Ectodermal cell (in vitro differentiated cells): ENCODE data around the gene MME.

Source experiments
- H3K27ac ChIP-seq: 2 replicates; pipeline ENCODE4 v1.7.0; 2013; ENCODE audit warnings: mild to moderate bottlenecking, low read depth, low read length; ENCODE audit not compliant: insufficient read depth, poor library complexity, severe bottlenecking
- H3K27me3 ChIP-seq: 2 replicates; pipeline ENCODE4 v1.7.0; 2013; ENCODE audit warnings: mild to moderate bottlenecking, low read length; ENCODE audit not compliant: insufficient read depth, control insufficient read depth, poor library complexity, severe bottlenecking
- H3K36me3 ChIP-seq: one replicate; pipeline ENCODE4 v1.7.0; 2013; ENCODE audit warnings: low read length; ENCODE audit not compliant: control insufficient read depth, insufficient read depth
- H3K4me1 ChIP-seq: one replicate; pipeline ENCODE4 v1.7.0; 2013; ENCODE audit warnings: low read length; ENCODE audit not compliant: control insufficient read depth, insufficient read depth
- H3K4me3 ChIP-seq: 2 replicates; pipeline ENCODE4 v1.7.0; 2013; ENCODE audit warnings: low read depth, low read length, control low read depth; ENCODE audit not compliant: insufficient read depth
- H3K9me3 ChIP-seq: 2 replicates; pipeline ENCODE4 v1.7.0; 2013; ENCODE audit warnings: mild to moderate bottlenecking, low read length, moderate library complexity; ENCODE audit not compliant: control insufficient read depth
- WGBS, 2 experiments: methylation state at CpG; one replicate each; pipeline ENCODE4 v1.1.7; 2013; ENCODE audit warnings: missing lambda C conversion rate in 2 of 2; 5-methylcytosine and 5-hydroxymethylcytosine counted together

The MME gene

GRCh38 chr3:155052470-155052869 lies 27.6 kb upstream of the MME start:
- Histone ChIP-seq H3K9me3 (no peaks in the 10 kb centered on the region), H3K27me3 (no peaks in the 10 kb centered on the region)
- 93 to 95% methylated on average over 2 of the region's 2 CpGs for WGBS, 2 experiments

GRCh38 chr3:155053756-155054155 lies 26.4 kb upstream of the MME start:
- no peak overlapping the region for H3K4me3 ChIP-seq
- 92 to 94% methylated on average over 1 of the region's 1 CpG for WGBS, 2 experiments
- H3K9me3 ChIP-seq, result no peaks in the 10 kb centered on the region
- H3K36me3 ChIP-seq, result no peaks in the 10 kb centered on the region
- H3K4me1 ChIP-seq, result no peaks in the 10 kb centered on the region
- H3K27me3 ChIP-seq, result no peaks in the 10 kb centered on the region
- no peak overlapping the region for H3K27ac ChIP-seq

More at GRCh38 chr3:155052470-155052869, 27.6 kb upstream of the MME start:
- H3K36me3 ChIP-seq, result no peaks in the 10 kb centered on the region
- no peak overlapping the region for H3K27ac ChIP-seq
- H3K4me3 ChIP-seq, result no peak overlapping the region
- H3K4me1 ChIP-seq, result no peaks in the 10 kb centered on the region

GRCh38 chr3:155064920-155065319 lies 15.2 kb upstream of the MME start:
- H3K27ac ChIP-seq, result no peak overlapping the region
- H3K4me3 ChIP-seq, result no peak overlapping the region
- WGBS, 2 experiments, result 90 to 96% methylated on average over 1 of the region's 1 CpG

GRCh38 chr3:155065537-155065936 lies 14.6 kb upstream of the MME start:
- Histone ChIP-seq H3K4me3 (no peak overlapping the region), H3K27ac (no peak overlapping the region), H3K36me3 (no peaks in the 10 kb centered on the region)

More at GRCh38 chr3:155064920-155065319, 15.2 kb upstream of the MME start:
- H3K4me1 ChIP-seq, result no peaks in the 10 kb centered on the region
- H3K27me3 ChIP-seq, result no peaks in the 10 kb centered on the region
- no peaks in the 10 kb centered on the region for H3K9me3 ChIP-seq
- no peaks in the 10 kb centered on the region for H3K36me3 ChIP-seq

GRCh38 chr3:155069729-155070128 lies 10.4 kb upstream of the MME start:
- H3K27me3 ChIP-seq, result no peaks in the 10 kb centered on the region
- 89 to 93% methylated on average over 1 to 3 of the region's 3 CpGs for WGBS, 2 experiments
- no peaks in the 10 kb centered on the region for H3K9me3 ChIP-seq
- no peak overlapping the region for H3K4me3 ChIP-seq
- H3K27ac ChIP-seq, result no peak overlapping the region
- no peaks in the 10 kb centered on the region for H3K36me3 ChIP-seq
- no peaks in the 10 kb centered on the region for H3K4me1 ChIP-seq

More at GRCh38 chr3:155065537-155065936, 14.6 kb upstream of the MME start:
- Histone ChIP-seq H3K9me3 (no peaks in the 10 kb centered on the region), H3K4me1 (no peaks in the 10 kb centered on the region), H3K27me3 (no peaks in the 10 kb centered on the region)

- 100% methylated on average over 1 of the region's 2 CpGs; no CpG with 5 or more reads in 1 of the 2 experiments for WGBS, 2 experiments
- H3K27ac ChIP-seq, result no peak overlapping the region
These were observed 9.8 kb upstream of the MME start for GRCh38 chr3:155070316-155070715.

GRCh38 chr3:155070932-155071387 lies 9.2 kb upstream of the MME start:
- H3K9me3 ChIP-seq, result no peaks in the 10 kb centered on the region
- H3K27me3 ChIP-seq, result no peaks in the 10 kb centered on the region
- H3K36me3 ChIP-seq, result no peaks in the 10 kb centered on the region
- H3K27ac ChIP-seq, result no peak overlapping the region
- no peaks in the 10 kb centered on the region for H3K4me1 ChIP-seq
- 96 to 98% methylated on average over 8 of the region's 8 CpGs for WGBS, 2 experiments
- no peak overlapping the region for H3K4me3 ChIP-seq

More at GRCh38 chr3:155070316-155070715, 9.8 kb upstream of the MME start:
- H3K36me3 ChIP-seq, result no peaks in the 10 kb centered on the region
- H3K4me3 ChIP-seq, result no peak overlapping the region
- H3K9me3 ChIP-seq, result no peaks in the 10 kb centered on the region
- H3K27me3 ChIP-seq, result no peaks in the 10 kb centered on the region
- H3K4me1 ChIP-seq, result no peaks in the 10 kb centered on the region

GRCh38 chr3:155075200-155075599 lies 4.9 kb upstream of the MME start:
- Histone ChIP-seq H3K4me3 (no peak overlapping the region), H3K9me3 (no peaks in the 10 kb centered on the region), H3K4me1 (peaks cover 4% of the 10 kb centered on the region)

GRCh38 chr3:155076888-155077287 lies 3.2 kb upstream of the MME start:
- Histone ChIP-seq H3K36me3 (no peaks in the 10 kb centered on the region), H3K4me1 (peaks cover 4% of the 10 kb centered on the region), H3K27me3 (peaks cover 39% of the 10 kb centered on the region), H3K27ac (no peak overlapping the region), H3K4me3 (no peak overlapping the region), H3K9me3 (no peaks in the 10 kb centered on the region)
- WGBS, 2 experiments, result 83 to 86% methylated on average over 4 of the region's 4 CpGs

More at GRCh38 chr3:155075200-155075599, 4.9 kb upstream of the MME start:
- H3K27ac ChIP-seq, result no peak overlapping the region
- H3K36me3 ChIP-seq, result no peaks in the 10 kb centered on the region
- peaks cover 22% of the 10 kb centered on the region for H3K27me3 ChIP-seq

- H3K27me3 ChIP-seq, result peaks cover 41% of the 10 kb centered on the region
- no peaks in the 10 kb centered on the region for H3K9me3 ChIP-seq
- no peak overlapping the region for H3K27ac ChIP-seq
- H3K4me1 ChIP-seq, result peaks cover 4% of the 10 kb centered on the region
- H3K36me3 ChIP-seq, result no peaks in the 10 kb centered on the region
- 11% methylated on average over 17 to 18 of the region's 18 CpGs for WGBS, 2 experiments
- peak overlapping the region; percentile 71 for H3K4me3 ChIP-seq
These were observed 1.2 kb upstream of the MME start for GRCh38 chr3:155078711-155079467.
